Effector CD4-positive, alpha-beta T cell (primary cell): ENCODE results near the gene RBM10.
"Not testable (repeated sequence)": the region's sequence is repeated elsewhere in the genome, so short reads cannot be mapped to it uniquely, and the experiment has no call there.

Experiments used
- DNase-seq: peaks from one replicate; pipeline ENCODE4 v3.0.0-alpha.2; 2020
- total RNA-seq: gene quantifications from one replicate; lab custom pipeline; 2026; lab: John Stamatoyannopoulos, UW

Gene RBM10
- total RNA-seq, result 85.7 reads per million, percentile 79 among the genes with 10 or more reads in this experiment

- peak; percentile 82 for DNase-seq
Observed at GRCh38 chrX:47144626-47145394, at the start of gene RBM10, which contains the start of gene NDUFB11. TSS of gene RBM10 (plus strand) at chrX:47145221. CDS start at chrX:47147482, 2,261 bp downstream. TSS of gene NDUFB11 (minus strand) at chrX:47144702. CDS start at chrX:47144679, 23 bp downstream.

GRCh38 chrX:47097018-47097417 lies 48.0 kb upstream of the RBM10 start:
- no peak for DNase-seq

- DNase-seq, result no peak
Observed at GRCh38 chrX:47098338-47099094, 46.5 kb upstream of the RBM10 start.

GRCh38 chrX:47101206-47101605 lies 43.8 kb upstream of the RBM10 start:
- DNase-seq, result no peak

GRCh38 chrX:47110936-47111615 lies 33.9 kb upstream of the RBM10 start:
- DNase-seq, result not testable (repeated sequence)

GRCh38 chrX:47112316-47112954 lies 32.6 kb upstream of the RBM10 start:
- no peak for DNase-seq

- DNase-seq, result not testable (repeated sequence)
Observed at GRCh38 chrX:47116551-47117110, 28.4 kb upstream of the RBM10 start.

- DNase-seq, result not testable (repeated sequence)
Observed at GRCh38 chrX:47124466-47124865, 20.6 kb upstream of the RBM10 start.

- peak; percentile 76 for DNase-seq
Observed at GRCh38 chrX:47129157-47129898, 15.7 kb upstream of the RBM10 start.

- no peak for DNase-seq
Observed at GRCh38 chrX:47129899-47130358, 15.1 kb upstream of the RBM10 start.

- DNase-seq, result no peak
Observed at GRCh38 chrX:47133493-47133892, 11.5 kb upstream of the RBM10 start.

GRCh38 chrX:47135650-47136049 lies 9.4 kb upstream of the RBM10 start:
- DNase-seq, result not testable (repeated sequence)

GRCh38 chrX:47138171-47138570 lies 6.8 kb upstream of the RBM10 start:
- no peak for DNase-seq

GRCh38 chrX:47143894-47144625 lies 961 bp upstream of the RBM10 start:
- no peak for DNase-seq

- peak; percentile 27 for DNase-seq
Observed at GRCh38 chrX:47145395-47146120, 537 bp downstream of the RBM10 start.

- no peak for DNase-seq
Observed at GRCh38 chrX:47146121-47146935, 1.3 kb downstream of the RBM10 start.

- DNase-seq, result no peak
Observed at GRCh38 chrX:47146936-47147859, 2.2 kb downstream of the RBM10 start.

GRCh38 chrX:47148946-47149345 lies 3.9 kb downstream of the RBM10 start:
- no peak for DNase-seq
